ENCODE results near the gene CRB1.

CRB1 gene

DNA sequence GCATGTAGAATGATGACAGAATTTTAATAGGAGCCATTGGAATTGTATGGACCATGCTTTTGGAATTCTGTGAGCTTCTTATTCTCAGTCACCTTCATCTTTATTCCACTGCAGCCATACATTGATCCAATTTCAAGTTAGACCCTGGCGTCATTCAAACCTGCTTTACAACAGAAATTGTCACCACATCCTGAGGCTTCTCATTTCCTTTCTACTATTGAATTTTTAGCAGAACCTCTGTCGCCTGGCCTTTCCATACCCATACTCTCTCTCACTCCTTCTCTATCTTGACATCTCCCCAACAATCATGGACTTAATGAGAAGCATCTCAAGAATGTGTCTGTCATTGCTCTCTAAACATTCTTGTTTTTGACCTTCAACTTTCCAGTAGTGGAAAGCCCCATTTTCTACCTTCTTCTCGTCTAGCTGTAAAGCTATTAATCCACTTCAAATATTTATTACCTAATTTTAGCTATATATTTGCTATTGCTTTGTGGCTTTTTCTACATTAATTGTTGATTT, 74.1 kb downstream of the CRB1 start:
- DNase-seq (ENCODE audit: low read depth in 3 of 3, low spot score in 1 of 3), result no peak

DNA sequence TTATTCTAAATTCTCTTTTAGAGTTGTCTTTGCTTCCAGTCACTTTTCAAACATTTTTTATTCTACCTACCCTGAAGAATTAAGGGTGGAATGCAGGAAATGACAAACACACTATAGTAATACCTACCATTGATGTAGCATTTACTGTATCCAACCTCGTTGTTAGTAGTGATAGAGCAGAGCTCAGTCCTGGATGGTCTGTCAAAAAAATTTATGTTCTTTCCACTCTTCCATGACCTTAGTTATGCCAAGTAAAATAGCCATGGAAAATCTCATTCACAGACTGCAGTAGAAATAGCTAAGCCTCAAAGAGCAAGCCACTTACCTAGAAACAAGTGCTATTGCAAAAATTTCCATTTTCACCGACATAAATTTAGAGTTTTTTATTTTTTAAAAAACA, 74.6 kb downstream of the CRB1 start:
- no peak for DNase-seq (ENCODE audit: low read depth in 3 of 3, low spot score in 1 of 3)

DNA sequence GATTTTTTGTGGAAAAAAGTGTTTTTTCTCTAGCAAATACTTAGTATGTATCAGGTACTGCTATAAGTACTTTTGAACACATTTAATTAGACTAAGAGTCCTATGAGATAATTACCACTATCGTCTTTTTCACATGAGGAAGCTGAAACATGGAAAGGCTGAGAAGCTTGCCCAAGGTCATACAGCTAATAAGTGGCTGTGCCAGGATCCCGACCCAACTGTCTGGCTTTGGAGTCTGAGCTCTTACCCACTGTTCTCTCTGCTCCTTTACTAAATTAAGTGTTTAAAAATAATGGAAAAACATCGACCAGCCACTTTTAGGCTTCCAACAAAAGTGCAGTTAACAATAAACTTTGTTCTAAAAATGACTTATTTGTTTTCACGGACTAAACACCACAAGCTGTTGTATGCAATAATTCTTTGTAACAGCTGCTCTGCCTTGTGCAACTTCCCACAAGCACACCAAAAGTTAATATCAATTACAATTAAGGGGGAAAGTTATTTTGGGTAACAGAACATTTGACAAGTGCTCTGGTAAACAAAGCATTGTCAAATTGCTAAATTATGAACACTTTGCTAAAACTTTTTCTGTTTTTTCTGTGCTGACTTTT, 75.7 kb downstream of the CRB1 start:
- DNase-seq (ENCODE audit: low read depth in 3 of 3, low spot score in 1 of 3), result no peak

DNA sequence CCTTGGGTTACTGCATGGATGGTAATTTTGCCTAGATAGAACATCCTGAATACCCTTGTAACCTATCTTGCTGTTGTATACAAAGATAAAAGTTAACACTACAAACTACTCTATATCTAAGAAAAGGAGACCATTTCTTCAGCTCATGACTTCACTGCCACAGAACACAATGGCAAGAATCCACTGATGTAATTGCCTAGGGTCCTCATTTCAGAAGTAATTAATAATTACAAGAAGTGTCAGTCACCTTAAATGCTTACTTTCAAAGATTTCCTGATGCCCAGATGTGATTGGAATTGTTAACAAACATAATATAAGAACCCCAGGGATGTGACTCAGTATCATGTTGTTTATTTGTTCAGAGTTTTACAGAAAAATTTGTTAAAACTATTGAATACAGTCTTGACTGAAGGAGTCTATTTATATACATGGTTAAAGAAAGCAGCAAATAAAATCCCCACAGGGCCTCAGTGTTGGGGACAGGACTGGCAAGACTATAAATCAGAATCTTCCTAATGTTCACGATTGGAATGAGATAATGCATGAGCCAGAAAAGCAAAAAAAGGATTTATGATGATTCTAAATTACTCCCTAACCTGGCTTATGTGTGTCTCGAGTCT, 83.9 kb downstream of the CRB1 start:
- no peak for DNase-seq (ENCODE audit: low read depth in 3 of 3, low spot score in 1 of 3)

DNA sequence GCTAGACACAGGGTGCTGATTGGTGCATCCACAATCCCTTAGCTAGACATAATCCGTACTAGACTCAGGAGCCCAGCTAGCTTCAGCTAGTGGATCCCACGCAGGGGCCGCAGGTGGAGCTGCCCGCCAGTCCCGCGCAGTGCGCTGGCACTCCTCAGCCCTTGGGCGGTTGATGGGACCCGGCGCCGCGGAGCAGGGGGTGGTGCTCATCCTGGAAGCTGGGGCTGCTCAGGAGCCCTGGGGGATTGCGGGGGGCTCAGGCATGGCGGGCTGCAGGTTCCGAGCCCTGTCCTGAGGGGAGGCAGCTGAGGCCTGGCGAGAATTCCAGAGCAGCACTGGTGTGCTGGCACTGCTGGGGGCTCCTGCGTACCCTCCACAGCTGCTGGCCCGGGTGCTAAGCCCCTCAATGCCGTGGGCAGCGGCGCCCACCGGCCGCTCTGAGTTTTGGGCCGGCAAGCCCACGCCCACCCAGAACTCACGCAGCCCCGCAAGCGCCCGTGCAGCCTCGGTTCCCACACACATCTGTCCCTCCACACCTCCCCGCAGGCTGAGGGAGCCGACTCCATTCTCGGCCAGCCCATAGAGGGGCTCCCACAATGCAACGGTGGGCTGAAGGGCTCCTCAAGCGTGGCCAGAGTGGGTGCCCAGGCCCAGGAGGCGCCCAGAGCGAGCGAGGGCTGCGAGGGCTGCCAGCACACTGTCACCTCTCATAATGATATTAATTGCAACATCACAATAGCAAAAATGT, 87.4 kb downstream of the CRB1 start:
- DNase-seq (ENCODE audit: low read depth in 3 of 3, low spot score in 1 of 3), result no peak

DNA sequence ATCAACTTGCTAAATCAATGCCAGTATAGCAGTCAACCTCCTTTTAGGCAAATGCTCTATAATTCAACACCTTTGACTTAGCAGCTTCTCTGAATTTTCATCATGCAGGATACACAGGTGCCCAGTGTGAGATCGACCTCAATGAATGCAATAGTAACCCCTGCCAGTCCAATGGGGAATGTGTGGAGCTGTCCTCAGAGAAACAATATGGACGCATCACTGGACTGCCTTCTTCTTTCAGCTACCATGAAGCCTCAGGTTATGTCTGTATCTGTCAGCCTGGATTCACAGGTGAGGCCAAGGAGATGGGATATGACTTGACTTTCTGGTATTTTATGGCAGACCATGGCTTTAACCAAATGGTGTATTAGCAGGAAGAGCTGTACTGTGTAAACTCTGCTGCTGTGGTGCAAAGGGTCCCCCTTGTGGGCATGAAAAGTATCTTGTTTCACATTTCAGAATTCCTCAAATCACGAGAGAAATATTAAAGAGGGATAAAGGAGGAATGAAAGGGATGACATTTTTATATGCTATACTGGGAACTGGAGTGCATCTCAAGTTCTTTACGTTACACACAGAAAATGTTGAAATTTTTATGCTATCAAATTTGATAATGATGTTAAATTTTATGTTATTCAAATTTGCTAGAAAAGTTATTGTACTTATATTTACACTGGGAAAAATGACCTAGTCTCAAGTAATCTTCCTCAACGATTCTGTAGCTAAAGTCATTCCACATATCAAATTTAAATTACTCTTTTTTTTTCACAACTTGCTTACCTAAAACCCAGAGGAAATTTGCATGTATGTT, 88.9 kb downstream of the CRB1 start:
- DNase-seq (ENCODE audit: low read depth in 3 of 3, low spot score in 1 of 3), result no peak

DNA sequence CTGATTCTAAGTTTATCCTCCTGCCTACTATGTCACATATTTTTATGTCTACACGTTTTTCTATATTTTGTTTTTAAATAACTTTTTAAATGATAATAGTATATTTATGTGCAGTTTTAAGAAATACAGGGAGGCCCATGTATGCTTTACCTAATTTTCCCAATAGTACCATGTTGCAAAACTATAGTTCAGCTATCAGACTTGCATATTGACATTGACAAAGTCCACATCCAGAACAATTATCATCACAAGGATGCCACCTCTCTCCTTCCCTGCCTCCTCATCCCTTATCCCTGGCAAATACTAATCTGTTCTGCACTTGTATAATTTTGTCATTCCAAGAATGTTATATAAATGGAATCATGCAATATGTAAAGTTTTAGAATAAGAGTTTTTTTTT, 90.9 kb downstream of the CRB1 start:
- DNase-seq (ENCODE audit: low read depth in 3 of 3, low spot score in 1 of 3), result no peak

DNA sequence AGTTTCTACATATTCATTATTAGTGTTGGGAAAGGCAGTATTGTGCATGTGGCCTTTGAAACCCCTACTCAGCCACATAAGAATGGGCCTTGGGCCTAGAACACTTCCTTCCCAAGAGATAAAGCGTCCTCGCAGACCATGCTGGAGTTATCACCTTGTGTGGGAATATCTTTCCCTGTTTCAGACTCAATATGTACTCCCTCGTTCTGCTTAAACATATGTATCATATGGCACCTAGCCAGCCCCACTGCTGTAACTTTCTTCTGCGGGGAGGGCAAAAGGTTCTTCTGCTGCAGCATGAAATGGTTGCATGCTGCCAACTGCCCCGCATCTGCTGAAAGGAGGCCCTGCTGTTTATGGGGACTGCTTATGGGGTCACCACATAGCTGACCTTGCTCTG, 92.0 kb downstream of the CRB1 start:
- no peak for DNase-seq (ENCODE audit: low read depth in 3 of 3, low spot score in 1 of 3)

DNA sequence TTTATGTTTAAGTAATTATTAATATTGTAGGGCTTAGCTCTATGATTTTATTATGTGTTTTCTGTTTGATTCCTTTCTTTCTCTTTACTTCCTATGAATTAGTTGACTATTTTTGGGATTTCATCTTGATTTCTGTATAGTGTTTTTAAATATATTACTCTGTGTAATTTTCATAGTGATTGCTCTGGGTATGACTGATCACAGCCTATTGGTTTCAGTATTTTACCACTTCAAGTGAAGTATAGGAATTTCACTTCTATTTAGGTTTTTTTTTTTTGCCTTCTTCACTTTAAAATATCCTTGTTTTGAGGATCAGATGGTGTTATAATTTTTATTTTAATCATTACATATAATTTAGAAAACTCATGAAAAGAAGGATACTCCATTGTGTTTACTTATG, 94.8 kb downstream of the CRB1 start:
- DNase-seq (ENCODE audit: low read depth in 3 of 3, low spot score in 1 of 3), result no peak

DNA sequence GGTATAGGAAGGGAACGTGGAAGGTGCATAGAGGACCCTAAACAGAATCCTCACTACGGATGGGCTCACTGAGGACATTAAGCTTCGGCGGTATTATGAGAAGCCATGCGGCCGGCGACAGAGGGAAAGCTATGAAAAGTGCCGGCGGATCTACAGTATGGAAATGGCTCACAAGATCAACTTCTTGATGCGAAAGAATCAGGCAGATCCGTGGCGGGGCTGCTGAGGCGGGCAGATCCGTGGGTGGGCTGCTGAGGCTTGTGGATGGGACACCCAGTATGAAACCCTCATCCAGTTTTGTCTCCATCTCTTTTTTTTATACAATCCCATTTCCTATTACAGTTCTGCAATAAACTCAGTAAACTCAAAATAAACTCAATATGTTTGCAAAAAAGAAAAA, 95.8 kb downstream of the CRB1 start:
- no peak for DNase-seq (ENCODE audit: low read depth in 3 of 3, low spot score in 1 of 3)

DNA sequence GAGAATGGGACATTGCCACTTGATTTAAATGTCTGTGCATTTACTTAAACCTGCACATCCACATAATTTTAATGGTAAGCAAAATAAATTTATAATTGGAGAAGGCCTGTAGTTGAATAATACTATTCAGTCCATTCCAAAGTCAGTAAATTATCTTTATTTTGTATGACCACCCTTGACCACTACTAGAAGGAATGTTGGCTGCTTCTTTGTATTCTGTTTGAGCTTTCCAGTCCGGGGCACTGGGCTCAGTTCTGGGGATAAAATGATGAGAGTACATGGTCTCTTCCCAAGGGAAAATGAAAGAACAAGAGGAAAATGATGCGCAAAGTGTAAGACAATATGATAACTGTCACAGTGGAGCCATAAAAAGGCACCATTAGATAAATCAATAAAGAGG, 98.9 kb downstream of the CRB1 start:
- DNase-seq (ENCODE audit: low read depth in 3 of 3, low spot score in 1 of 3), result no peak

DNA sequence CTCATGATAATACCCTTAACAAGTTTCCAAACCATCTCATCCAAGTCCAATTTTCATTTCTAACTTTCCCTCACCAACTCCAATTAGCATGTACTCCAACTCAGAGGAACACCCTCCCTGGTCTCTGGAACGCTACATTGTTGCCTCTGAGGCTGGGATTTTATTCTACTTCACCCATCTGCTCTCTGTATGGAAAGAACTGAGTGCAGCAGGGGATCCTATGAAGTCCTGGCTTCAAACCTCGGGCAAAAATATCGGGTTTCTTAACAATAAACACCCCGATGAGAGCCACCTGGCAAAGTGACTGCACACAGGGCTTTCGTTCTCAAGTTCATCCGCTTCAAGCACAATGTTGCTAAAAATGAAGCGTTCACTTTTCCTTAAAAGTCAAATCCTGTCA, 99.6 kb downstream of the CRB1 start:
- DNase-seq (ENCODE audit: low read depth in 3 of 3, low spot score in 1 of 3), result no peak

DNA sequence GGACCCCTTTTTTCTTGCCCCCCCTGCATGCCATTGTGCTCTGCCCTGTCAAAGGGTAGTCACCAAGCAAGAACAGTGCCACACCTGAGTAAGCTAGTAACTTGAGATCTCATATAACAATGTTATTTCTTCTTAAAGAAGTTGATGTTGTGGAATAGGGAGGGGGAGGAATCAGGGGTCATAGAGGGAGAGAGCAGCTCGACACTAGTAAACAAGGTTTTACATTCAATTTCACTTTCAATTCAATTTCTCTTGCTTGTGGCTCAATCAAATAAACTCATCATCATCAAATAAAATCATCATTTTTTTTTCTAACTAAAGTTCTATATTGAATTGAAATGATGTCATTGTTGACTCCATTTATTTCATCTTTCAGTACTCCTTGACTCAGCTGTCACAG, 106.4 kb downstream of the CRB1 start:
- no peak for DNase-seq (ENCODE audit: low read depth in 3 of 3, low spot score in 1 of 3)

DNA sequence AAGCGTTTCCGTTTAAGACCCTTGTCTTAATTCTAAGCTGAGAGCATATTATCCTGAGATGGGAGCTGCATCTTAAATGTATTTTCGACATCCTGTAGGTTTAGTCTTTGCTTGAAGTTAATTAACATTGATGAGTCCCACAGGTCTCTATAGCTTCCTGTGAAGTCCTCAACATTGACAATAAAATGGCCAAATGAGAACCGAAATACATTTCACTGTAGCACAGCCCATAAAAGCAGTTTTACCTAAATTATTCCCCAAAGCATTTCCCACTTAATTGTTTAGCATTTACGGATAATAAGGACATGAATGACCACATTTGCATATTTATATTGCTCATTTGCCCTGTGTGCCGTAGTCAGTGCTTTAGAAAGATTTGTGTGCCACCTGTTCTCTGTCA, 116.4 kb downstream of the CRB1 start:
- DNase-seq (ENCODE audit: low read depth in 3 of 3, low spot score in 1 of 3), result no peak

DNA sequence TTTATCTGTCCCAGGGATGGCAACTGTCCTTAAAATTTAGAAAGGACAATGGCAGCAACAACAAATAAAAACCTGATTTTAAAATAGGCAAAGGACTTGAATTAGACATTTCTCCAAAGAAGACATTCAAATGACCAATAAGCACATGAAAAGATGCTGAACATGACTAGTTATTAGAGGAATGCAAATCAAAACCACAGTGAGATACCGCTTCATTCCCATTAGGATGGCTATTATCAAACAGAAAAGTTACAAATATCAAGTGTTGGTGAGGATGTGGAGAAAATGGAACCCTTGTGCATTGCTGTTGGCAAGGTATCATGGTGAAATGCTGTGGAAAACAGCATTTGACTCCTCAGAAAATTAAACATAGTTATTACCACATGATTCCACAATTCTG, 120.7 kb downstream of the CRB1 start:
- no peak for DNase-seq (ENCODE audit: low read depth in 3 of 3, low spot score in 1 of 3)

DNA sequence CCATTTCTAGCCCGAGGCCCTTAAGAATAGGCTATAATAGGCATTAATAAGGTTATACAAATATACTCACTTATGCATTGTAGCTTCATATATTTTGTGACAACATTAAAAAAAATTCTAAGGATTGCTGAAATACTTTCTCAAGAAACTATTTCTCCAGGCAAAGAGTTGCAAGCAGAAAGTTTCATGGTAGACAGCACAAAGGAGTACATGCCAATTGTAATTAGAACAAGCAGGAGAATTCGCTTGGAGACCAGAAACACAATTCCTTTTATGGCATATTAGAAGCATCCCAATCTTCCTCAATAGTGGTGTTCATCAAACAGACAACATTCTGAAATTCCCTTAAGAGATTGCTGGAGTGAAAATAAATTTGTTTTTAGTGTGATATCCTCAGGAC, 122.8 kb downstream of the CRB1 start:
- no peak for DNase-seq (ENCODE audit: low read depth in 3 of 3, low spot score in 1 of 3)

DNA sequence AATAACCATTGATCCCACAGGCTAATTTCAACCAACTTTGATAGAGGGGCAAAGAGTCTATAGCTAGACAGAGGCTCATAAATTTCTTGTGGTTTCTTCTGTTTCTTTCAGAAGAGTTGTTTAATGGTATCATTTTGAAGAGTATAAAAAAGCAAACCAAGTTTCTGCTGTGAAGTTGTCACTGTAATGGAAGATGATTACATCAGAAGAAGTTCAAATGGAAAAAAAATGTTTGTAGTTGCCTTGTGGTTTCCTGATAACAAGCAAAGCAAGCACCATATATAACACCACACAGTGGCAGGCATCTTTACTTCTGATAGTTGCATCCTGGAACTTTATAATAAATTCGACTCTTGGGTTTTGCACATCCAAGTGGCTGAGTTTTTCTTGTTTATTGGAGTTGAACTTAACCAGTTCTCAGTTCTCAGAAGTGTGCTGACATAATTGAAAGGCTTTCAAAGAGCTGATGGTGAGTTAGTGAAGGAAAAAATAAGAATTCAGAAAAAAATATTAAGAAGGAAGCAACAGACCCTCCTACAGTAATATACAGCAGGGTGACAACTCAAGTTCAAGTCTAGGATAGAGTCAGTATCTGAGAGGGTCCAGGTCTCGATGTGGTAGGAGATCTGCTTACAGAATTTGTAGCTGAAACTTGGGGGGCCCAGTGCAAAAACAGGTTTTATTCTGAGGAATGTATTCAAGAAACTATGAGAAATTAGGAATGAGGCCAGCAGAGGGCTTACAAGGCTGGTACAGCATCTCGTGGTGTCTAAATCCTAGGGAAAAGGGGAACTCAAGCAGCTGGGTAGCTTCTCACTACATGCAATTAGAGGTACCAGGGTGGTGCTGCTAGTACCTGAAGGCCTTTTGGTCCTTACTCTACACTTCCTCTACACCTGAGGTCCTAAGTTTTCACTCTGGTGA, 123.5 kb downstream of the CRB1 start:
- DNase-seq (ENCODE audit: low read depth in 3 of 3, low spot score in 1 of 3), result no peak

DNA sequence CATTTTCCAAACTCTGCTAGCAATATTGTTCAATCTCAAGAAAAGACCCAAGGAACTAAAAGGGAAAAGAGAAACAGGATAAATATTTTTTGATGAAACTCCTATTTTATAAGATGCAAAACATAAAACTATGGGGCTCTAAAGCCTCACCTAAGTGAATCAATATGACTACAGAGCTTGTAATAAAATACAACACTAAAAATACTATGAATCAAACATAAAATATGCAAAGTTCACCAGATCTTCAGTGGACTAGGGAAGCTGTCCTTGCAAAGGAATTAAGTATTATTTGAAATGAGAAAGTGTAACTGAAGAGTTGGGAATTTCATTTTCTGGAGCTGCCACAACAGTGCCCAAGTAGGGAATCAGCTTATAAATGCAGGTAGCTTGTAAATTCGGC, 124.5 kb downstream of the CRB1 start:
- no peak for DNase-seq (ENCODE audit: low read depth in 3 of 3, low spot score in 1 of 3)

DNA sequence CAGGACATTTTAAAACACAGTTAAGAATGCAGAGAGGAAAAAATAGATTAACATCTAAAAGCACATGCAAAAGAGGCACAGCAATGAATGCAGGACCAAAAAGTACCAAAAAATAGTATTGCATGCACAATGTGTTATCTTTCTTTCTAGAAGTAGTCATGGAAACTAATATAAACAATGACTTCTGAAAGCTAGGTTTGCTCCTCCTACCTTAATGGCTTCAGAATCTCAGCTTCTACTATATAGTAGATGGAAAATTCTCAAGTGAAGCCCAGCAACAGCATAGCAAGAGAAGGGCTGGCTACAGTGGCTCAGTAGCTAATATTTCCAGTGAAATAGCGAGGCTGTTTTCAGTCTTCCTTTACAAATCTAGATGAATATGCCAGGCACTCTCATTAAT, 125.1 kb downstream of the CRB1 start:
- DNase-seq (ENCODE audit: low read depth in 3 of 3, low spot score in 1 of 3), result no peak

DNA sequence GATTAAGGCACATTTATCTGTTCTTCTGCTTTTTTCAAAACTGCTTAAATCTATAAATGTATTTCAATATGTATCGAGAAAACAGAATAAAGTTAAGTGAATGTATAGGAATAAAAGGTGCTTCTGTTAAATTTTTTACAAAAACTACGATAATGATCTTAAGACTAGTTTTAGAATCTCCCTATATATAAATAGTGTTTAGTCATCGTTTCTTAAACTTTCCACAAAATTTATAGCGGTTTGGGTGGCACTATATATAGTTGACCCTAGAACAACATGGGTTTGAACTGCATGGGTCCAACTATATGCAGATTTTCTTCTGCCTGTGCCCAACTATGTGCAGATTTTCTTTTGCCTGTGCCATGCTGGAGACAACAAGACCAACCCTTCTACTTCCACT, 125.7 kb downstream of the CRB1 start:
- no peak for DNase-seq (ENCODE audit: low read depth in 3 of 3, low spot score in 1 of 3)
